Spinal cord (tissue), 10 donors: ENCODE results near the gene IDE. TPM values are rescaled to one million over a fixed set of nuclear protein-coding genes. Genes with fewer than 3 reads are reported as not detected.
"Not testable (repeated sequence)": the region's sequence is repeated elsewhere in the genome, so short reads cannot be mapped to it uniquely, and the experiment has no call there.

Experiments
- DNase-seq, 6 donors: peaks; one replicate each; pipeline versions ENCODE4 v3.0.0 to v3.0.0-alpha.2; 2013 to 2015; ENCODE audit warnings: low spot score in 6 of 6, low read depth in 4 of 6
- H3K27ac ChIP-seq: one replicate; pipeline ENCODE4 v1.5.1; 2013; ENCODE audit warnings: low read depth, low read length, control low read depth
- H3K27me3 ChIP-seq: one replicate; pipeline ENCODE4 v1.6.1; 2013; ENCODE audit warnings: low read length; ENCODE audit not compliant: control insufficient read depth, insufficient read depth
- H3K36me3 ChIP-seq: one replicate; pipeline ENCODE4 v1.6.1; 2013; ENCODE audit warnings: low read length; ENCODE audit not compliant: control insufficient read depth, insufficient read depth
- H3K4me1 ChIP-seq: one replicate; pipeline ENCODE4 v1.6.1; 2013; ENCODE audit warnings: low read length; ENCODE audit not compliant: control insufficient read depth, insufficient read depth
- H3K4me3 ChIP-seq: one replicate; pipeline ENCODE4 v1.5.1; 2013; ENCODE audit warnings: low read depth, low read length, control low read depth
- H3K9me3 ChIP-seq: one replicate; pipeline ENCODE4 v1.6.1; 2013; ENCODE audit warnings: low read length; ENCODE audit not compliant: control insufficient read depth, insufficient read depth
- WGBS: methylation state at CpG from one replicate; pipeline ENCODE4 v1.1.5; 2013; ENCODE audit warnings: missing lambda C conversion rate; ENCODE audit not compliant: insufficient coverage; 5-methylcytosine and 5-hydroxymethylcytosine counted together
- polyA plus RNA-seq, 2 donors: library from polyadenylated mRNA; unstranded; fragments of 120-200 nt; gene quantifications; one replicate each; pipeline ENCODE4 v1.2.1, GENCODE V29; 2013; ENCODE audit not compliant: insufficient read length in 2 of 2
- total RNA-seq, 2 donors: library from RNA; depleted of rRNA in 1 of 2; stranded (reverse); fragments of 120-200 nt in 1 of 2; fragments of >200 nt in 1 of 2; gene quantifications; one replicate each; pipeline versions ENCODE4 v1.2.3 to v1.2.4, GENCODE V29; 2013 to 2014
- donor health status: healthy.

Gene IDE
- total and polyA plus RNA-seq, 4 donors, result 16.0 to 30.1 (median 21.3) TPM

- no peaks in the 10 kb centered on the region for H3K9me3 ChIP-seq
- 91% methylated on average over 3 of the region's 5 CpGs for WGBS
Observed at GRCh38 chr10:92436611-92437010, 137.3 kb downstream of the IDE start.

GRCh38 chr10:92436065-92436464 lies 137.8 kb downstream of the IDE start:
- not testable (repeated sequence) for DNase-seq, H3K27me3 ChIP-seq, H3K36me3 ChIP-seq, H3K9me3 ChIP-seq, H3K27ac ChIP-seq, H3K4me3 ChIP-seq, H3K4me1 ChIP-seq
- WGBS, result 100% methylated on average over 1 of the region's 5 CpGs

More at GRCh38 chr10:92436611-92437010, 137.3 kb downstream of the IDE start:
- no peak overlapping the region for H3K27ac ChIP-seq
- H3K27me3 ChIP-seq, result no peaks in the 10 kb centered on the region
- no peak overlapping the region for H3K4me3 ChIP-seq
- no peak for DNase-seq
- H3K36me3 ChIP-seq, result no peaks in the 10 kb centered on the region
- H3K4me1 ChIP-seq, result no peaks in the 10 kb centered on the region

GRCh38 chr10:92434385-92434784 lies 139.5 kb downstream of the IDE start:
- 100% methylated on average over 1 of the region's 4 CpGs for WGBS

GRCh38 chr10:92432596-92432995 lies 141.3 kb downstream of the IDE start:
- no peak for DNase-seq
- 24% methylated on average over 3 of the region's 4 CpGs for whole genome bisulfite sequencing
- Histone ChIP-seq H3K4me1 (no peaks in the 10 kb centered on the region), H3K4me3 (no peak overlapping the region), H3K9me3 (no peaks in the 10 kb centered on the region), H3K36me3 (no peaks in the 10 kb centered on the region), H3K27ac (no peak overlapping the region), H3K27me3 (no peaks in the 10 kb centered on the region)

More at GRCh38 chr10:92434385-92434784, 139.5 kb downstream of the IDE start:
- H3K9me3 ChIP-seq, result no peaks in the 10 kb centered on the region
- no peaks in the 10 kb centered on the region for H3K27me3 ChIP-seq
- no peak for DNase-seq
- no peaks in the 10 kb centered on the region for H3K36me3 ChIP-seq
- H3K27ac ChIP-seq, result no peak overlapping the region
- no peaks in the 10 kb centered on the region for H3K4me1 ChIP-seq
- no peak overlapping the region for H3K4me3 ChIP-seq

- Histone ChIP-seq H3K9me3 (no peaks in the 10 kb centered on the region), H3K36me3 (no peaks in the 10 kb centered on the region), H3K4me3 (no peak overlapping the region), H3K27me3 (no peaks in the 10 kb centered on the region), H3K4me1 (no peaks in the 10 kb centered on the region), H3K27ac (no peak overlapping the region)
- WGBS, result 92% methylated on average over 4 of the region's 6 CpGs
- no peak for DNase-seq
Observed at GRCh38 chr10:92430103-92430502, 143.8 kb downstream of the IDE start.

GRCh38 chr10:92421550-92421949 lies 152.3 kb downstream of the IDE start:
- no peak for DNase-seq
- Histone ChIP-seq H3K9me3 (no peaks in the 10 kb centered on the region), H3K27me3 (peaks cover 24% of the 10 kb centered on the region), H3K27ac (no peak overlapping the region), H3K4me1 (peaks cover 14% of the 10 kb centered on the region), H3K4me3 (no peak overlapping the region), H3K36me3 (no peaks in the 10 kb centered on the region)

GRCh38 chr10:92420546-92421275 lies 153.2 kb downstream of the IDE start:
- H3K4me3 ChIP-seq, result no peak overlapping the region

GRCh38 chr10:92419740-92420545 lies 153.9 kb downstream of the IDE start:
- H3K9me3 ChIP-seq, result no peaks in the 10 kb centered on the region
- peaks cover 24% of the 10 kb centered on the region for H3K27me3 ChIP-seq
- WGBS, result 15% methylated on average over 32 of the region's 34 CpGs
- H3K36me3 ChIP-seq, result no peaks in the 10 kb centered on the region
- H3K4me3 ChIP-seq, result no peak overlapping the region
- DNase-seq, result peak in 2 of 6 donors; percentile 15 to 29
- H3K4me1 ChIP-seq, result peaks cover 14% of the 10 kb centered on the region
- no peak overlapping the region for H3K27ac ChIP-seq

More at GRCh38 chr10:92420546-92421275, 153.2 kb downstream of the IDE start:
- H3K27me3 ChIP-seq, result peaks cover 24% of the 10 kb centered on the region
- H3K9me3 ChIP-seq, result no peaks in the 10 kb centered on the region
- H3K36me3 ChIP-seq, result no peaks in the 10 kb centered on the region
- peaks cover 14% of the 10 kb centered on the region for H3K4me1 ChIP-seq
- DNase-seq, result no peak
- 10% methylated on average over 44 of the region's 46 CpGs for WGBS
- no peak overlapping the region for H3K27ac ChIP-seq

- no peak for DNase-seq
- peaks cover 24% of the 10 kb centered on the region for H3K27me3 ChIP-seq
- H3K27ac ChIP-seq, result no peak overlapping the region
- peaks cover 14% of the 10 kb centered on the region for H3K4me1 ChIP-seq
- no peaks in the 10 kb centered on the region for H3K36me3 ChIP-seq
- no peaks in the 10 kb centered on the region for H3K9me3 ChIP-seq
- no peak overlapping the region for H3K4me3 ChIP-seq
- no CpG with 5 or more reads among the region's 7 CpGs for WGBS
Observed at GRCh38 chr10:92418891-92419290, 155.0 kb downstream of the IDE start.
